Vagina (tissue), 2 donors: Measurements from ENCODE around the gene ASIC3.

Experiments used
- CTCF ChIP-seq, 3 experiments: fragments of 450-650 bp in 2 of 3; fragments of 200-600 bp in 1 of 3; sonication (generic) in 1 of 3; IDR thresholded peaks; one replicate each; pipeline ENCODE4 v1.5.1; 2017 to 2019; ENCODE audit warnings: antibody characterized with exemption in 3 of 3, mild to moderate bottlenecking in 2 of 3, moderate library complexity in 2 of 3
- POLR2A ChIP-seq, 2 donors: fragments of 450-650 bp; IDR thresholded peaks; one replicate each; pipeline ENCODE4 v1.6.1; 2017; ENCODE audit warnings: antibody characterized with exemption in 2 of 2, mild to moderate bottlenecking in 2 of 2, moderate library complexity in 2 of 2

- TF ChIP-seq CTCF (IDR thresholded peaks at IDR 0.05) (no peak), POLR2A (IDR thresholded peaks at IDR 0.05) (no peak)
Observed at GRCh38 chr7:151086802-151087244, 38.5 kb downstream of the ASIC3 start.
